H1 (cell line): ENCODE data around the gene ABL1. TPM values are rescaled to one million over a fixed set of nuclear protein-coding genes. Genes with fewer than 3 reads are reported as not detected.

Experiments used
- CTCF ChIA-PET: fragments of 300-600 bp; sonication (Branson Sonifier 250); formaldehyde crosslinking; loops from one replicate; lab custom pipeline; 2021; ENCODE audit not compliant: partially characterized antibody; lab: Charles Lee
- POLR2A ChIA-PET: fragments of 300-600 bp; sonication (Branson Sonifier 250); formaldehyde crosslinking; loops from one replicate; lab custom pipeline; 2021; ENCODE audit warnings: inconsistent platforms; ENCODE audit not compliant: partially characterized antibody; lab: Charles Lee
- DNase-seq, 2 experiments: peaks; one replicate each; pipeline versions ENCODE4 v3.0.0 to v3.0.0-alpha.2; 2010 to 2022; ENCODE audit warnings: low spot score in 2 of 2, low read depth in 1 of 2, mixed read lengths in 1 of 2
- FAIRE-seq: peaks from 2 replicates; lab custom pipeline; 2011; peaks lifted over from hg19 to GRCh38; lab: Jason Lieb, UNC
- H2AFZ ChIP-seq: 2 replicates; pipeline ENCODE4 v1.8.1; 2012; ENCODE audit warnings: low read length, inconsistent platforms
- H2AK5ac ChIP-seq: 2 replicates; pipeline ENCODE4 v1.6.1; 2013; ENCODE audit warnings: low read depth, low read length
- H2BK120ac ChIP-seq: replicated peaks from 2 replicates; pipeline ENCODE3; 2013; ENCODE audit warnings: low read depth, low read length, inconsistent platforms
- H2BK12ac ChIP-seq: 2 replicates; pipeline ENCODE4 v1.6.1; 2013; ENCODE audit warnings: low read depth, low read length
- H2BK15ac ChIP-seq: 2 replicates; pipeline ENCODE4 v1.6.1; 2013; ENCODE audit warnings: low read length
- H2BK20ac ChIP-seq: 2 replicates; pipeline ENCODE4 v1.6.1; 2013; ENCODE audit warnings: low read length
- H2BK5ac ChIP-seq: 2 replicates; pipeline ENCODE4 v1.6.1; 2013; ENCODE audit warnings: low read depth, low read length
- H3K14ac ChIP-seq: 2 replicates; pipeline ENCODE4 v1.6.1; 2013; ENCODE audit warnings: inconsistent platforms; ENCODE audit not compliant: insufficient read length
- H3K18ac ChIP-seq: 2 replicates; pipeline ENCODE4 v1.6.1; 2013; ENCODE audit warnings: low read length; ENCODE audit errors: extremely low read depth
- H3K23ac ChIP-seq: 2 replicates; pipeline ENCODE4 v1.6.1; 2013; ENCODE audit warnings: inconsistent platforms; ENCODE audit not compliant: insufficient read length
- H3K23me2 ChIP-seq: 2 replicates; pipeline ENCODE4 v1.6.1; 2013; ENCODE audit warnings: low read depth, low read length
- H3K27ac ChIP-seq: 2 replicates; pipeline ENCODE4 v1.6.1; 2011; ENCODE audit warnings: low read depth, low read length, inconsistent platforms
- H3K27me3 ChIP-seq, 4 experiments: replicated peaks in 1 of 4; 1 replicate in 1 of 4; 2 replicates in 3 of 4; pipeline versions ENCODE4 v1.6.1 to v1.8.1; 2011 to 2013; ENCODE audit warnings: low read length in 3 of 4, mild to moderate bottlenecking in 3 of 4, inconsistent platforms in 2 of 4, mixed read lengths in 2 of 4, moderate library complexity in 1 of 4; ENCODE audit not compliant: control insufficient read depth in 3 of 4, insufficient read depth in 3 of 4; ENCODE audit errors: extremely low read depth in 1 of 4
- H3K36me3 ChIP-seq, 4 experiments: 2 replicates each; pipeline versions ENCODE4 v1.6.1 to v1.8.1; 2011 to 2013; ENCODE audit warnings: mild to moderate bottlenecking in 4 of 4, low read length in 3 of 4, moderate library complexity in 2 of 4, control low read depth in 1 of 4, inconsistent platforms in 1 of 4; ENCODE audit not compliant: insufficient read depth in 4 of 4, control insufficient read depth in 2 of 4
- H3K4ac ChIP-seq: replicated peaks from 2 replicates; pipeline ENCODE3; 2013; ENCODE audit warnings: low read length, low read depth, mixed read lengths, inconsistent platforms; ENCODE audit not compliant: insufficient read length
- H3K4me1 ChIP-seq, 4 experiments: replicated peaks in 1 of 4; 1 replicate in 1 of 4; 2 replicates in 3 of 4; pipeline versions ENCODE4 v1.6.1 to v1.8.1; 2011 to 2013; ENCODE audit warnings: low read length in 3 of 4, inconsistent platforms in 2 of 4, mixed read lengths in 1 of 4; ENCODE audit not compliant: insufficient read depth in 4 of 4, control insufficient read depth in 3 of 4
- H3K4me2 ChIP-seq, 2 experiments: 2 replicates each; pipeline versions ENCODE4 v1.6.1 to v1.8.1; 2011 to 2013; ENCODE audit warnings: low read depth in 2 of 2, low read length in 2 of 2, control low read depth in 1 of 2, inconsistent platforms in 1 of 2, mild to moderate bottlenecking in 1 of 2; ENCODE audit not compliant: insufficient read depth in 1 of 2
- H3K4me3 ChIP-seq, 4 experiments: fragments of 200-600, 300-600 bp in 1 of 4; sonication (generic), shearing (Covaris generic), sonication (Bioruptor Twin) in 1 of 4; 2 replicates each; pipeline versions ENCODE4 v1.5.1 to v1.8.1; 2011 to 2016; ENCODE audit warnings: low read length in 4 of 4, low read depth in 3 of 4, control low read depth in 2 of 4, inconsistent platforms in 2 of 4, mild to moderate bottlenecking in 2 of 4, mixed read lengths in 1 of 4, moderate library complexity in 1 of 4; ENCODE audit not compliant: insufficient read depth in 2 of 4; ENCODE audit errors: extremely low read depth in 1 of 4
- H3K56ac ChIP-seq: replicated peaks from 2 replicates; pipeline ENCODE3; 2013; ENCODE audit warnings: low read depth, mild to moderate bottlenecking, mixed read lengths, low read length, inconsistent platforms; ENCODE audit not compliant: insufficient read length
- H3K79me1 ChIP-seq: 2 replicates; pipeline ENCODE4 v1.6.1; 2013; ENCODE audit warnings: low read depth, low read length, control low read depth
- H3K79me2 ChIP-seq, 2 experiments: 2 replicates each; pipeline versions ENCODE4 v1.6.1 to v1.8.1; 2012 to 2013; ENCODE audit warnings: low read length in 2 of 2, mild to moderate bottlenecking in 2 of 2, inconsistent platforms in 1 of 2; ENCODE audit not compliant: insufficient read depth in 2 of 2, control insufficient read depth in 1 of 2
- H3K9ac ChIP-seq, 4 experiments: replicated peaks in 1 of 4; 1 replicate in 1 of 4; 2 replicates in 3 of 4; pipeline versions ENCODE4 v1.6.1 to v1.8.1; 2011 to 2013; ENCODE audit warnings: low read depth in 3 of 4, low read length in 3 of 4, control low read depth in 2 of 4, mild to moderate bottlenecking in 2 of 4, moderate library complexity in 2 of 4, inconsistent platforms in 1 of 4; ENCODE audit errors: extremely low read depth in 1 of 4
- H3K9me3 ChIP-seq, 2 experiments: 2 replicates each; pipeline versions ENCODE4 v1.6.1 to v1.8.1; 2012 to 2013; ENCODE audit warnings: mild to moderate bottlenecking in 2 of 2, moderate library complexity in 2 of 2, control low read depth in 1 of 2, inconsistent platforms in 1 of 2, low read depth in 1 of 2, low read length in 1 of 2, mixed read lengths in 1 of 2; ENCODE audit not compliant: insufficient read depth in 2 of 2
- H4K20me1 ChIP-seq, 2 experiments: replicated peaks in 1 of 2; 2 replicates each; pipeline versions ENCODE3 to v1.8.1; 2011 to 2013; ENCODE audit warnings: inconsistent platforms in 2 of 2, low read length in 2 of 2, mild to moderate bottlenecking in 1 of 2; ENCODE audit not compliant: insufficient read depth in 2 of 2, control insufficient read depth in 1 of 2
- H4K5ac ChIP-seq: 2 replicates; pipeline ENCODE4 v1.6.1; 2013; ENCODE audit warnings: low read length, low read depth, mixed read lengths, inconsistent platforms; ENCODE audit not compliant: insufficient read length
- H4K8ac ChIP-seq: 2 replicates; pipeline ENCODE4 v1.8.0; 2013; ENCODE audit warnings: mild to moderate bottlenecking, moderate library complexity, low read length, inconsistent platforms; ENCODE audit not compliant: insufficient read depth; ENCODE audit errors: extremely low read depth
- H4K91ac ChIP-seq: replicated peaks from 2 replicates; pipeline ENCODE3; 2013; ENCODE audit warnings: low read length, mixed read lengths, inconsistent platforms; ENCODE audit not compliant: insufficient read length
- CEBPB ChIP-seq: IDR thresholded peaks from 2 replicates; pipeline ENCODE4 v1.6.1; 2012; ENCODE audit warnings: low read depth, low read length
- TAF1 ChIP-seq: IDR thresholded peaks from 2 replicates; pipeline ENCODE4 v1.6.1; 2011; ENCODE audit warnings: mild to moderate bottlenecking, low read depth, low read length
- WGBS, 2 experiments: shearing (Covaris generic) in 1 of 2; methylation state at CpG; one replicate each; pipeline versions ENCODE4 v1.1.6 to v1.1.7; 2013 to 2015; ENCODE audit warnings: low lambda C conversion rate in 2 of 2, mixed read lengths in 2 of 2, inconsistent platforms in 1 of 2, low coverage in 1 of 2, missing lambda C conversion rate in 1 of 2; ENCODE audit not compliant: insufficient replicate concordance in 2 of 2, insufficient coverage in 1 of 2, insufficient read length in 1 of 2; ENCODE audit errors: extremely low coverage in 1 of 2, missing lambda C conversion rate in 1 of 2; 5-methylcytosine and 5-hydroxymethylcytosine counted together
- polyA plus RNA-seq, 7 experiments: library from polyadenylated mRNA; depleted of rRNA in 3 of 7; stranded (reverse) in 5 of 7; unstranded in 2 of 7; fragments of >200 nt in 5 of 7; fragments of 200-250 nt in 2 of 7; gene quantifications; 1 replicate in 5 of 7; 2 replicates in 1 of 7; 4 replicates in 1 of 7; pipeline versions ENCODE4 v1.2.1 to v1.2.3, GENCODE V29; 2011 to 2013; ENCODE audit warnings: missing spikeins in 2 of 7, mixed read lengths in 2 of 7
- total RNA-seq: library from RNA; stranded (reverse); fragmentation: NEBNext Ultra II Directional; extraction: Animal tissue kit (Norgen Biotek cat#: 25700); gene quantifications from 2 replicates; pipeline ENCODE4 v1.2.1, GENCODE V29; 2021
- TF ChIP-seq, protein P1 (sequence below): IDR thresholded peaks from 2 replicates; pipeline ENCODE4 v1.6.1; 2011; ENCODE audit warnings: low read length, improper control_type of control experiment

The ABL1 gene
- total and polyA plus RNA-seq, 2 of the 8 experiments (the other 6 are each of a cell fraction or from before 2014, with no cell fraction given), result 35.3 to 104 TPM

DNA sequence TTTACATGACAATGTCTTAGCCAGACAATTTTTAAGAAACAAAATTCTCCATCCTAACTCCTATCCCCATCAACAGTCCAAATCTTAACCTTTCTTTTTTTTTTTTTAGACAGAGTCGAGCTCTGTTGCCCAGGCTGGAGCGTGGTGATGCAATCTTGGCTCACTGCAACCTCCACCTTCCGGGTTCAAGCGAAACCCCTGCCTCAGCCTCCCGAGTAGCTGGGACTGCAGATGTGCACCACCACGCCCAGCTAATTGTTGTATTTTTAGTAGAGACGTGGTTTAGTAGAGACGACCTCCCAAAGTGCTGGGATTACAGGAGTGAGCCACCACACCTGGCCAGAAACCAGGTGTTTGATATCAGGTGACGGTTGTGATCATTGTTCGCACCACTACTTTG lies 10.2 kb downstream of the ABL1 start:
- POLR2A ChIA-PET, result interaction anchor here (1.7 to 2.5 kb wide), 3 partner anchors 10 to 21 kb away, joined by 8 to 10 read pairs (median 9); partner anchors contain the start of gene ABL1
- no peak for FAIRE-seq
- peaks cover under 1 to 14% of the 10 kb centered on the region in 2 experiments for H4K20me1 ChIP-seq

More for the DNA sequence above, 10.2 kb downstream of the ABL1 start:
- H2BK5ac ChIP-seq, result peak overlapping the region; percentile 42; the same call in 1 of the 2 replicates
- H2BK20ac ChIP-seq, result no peak overlapping the region
- no peaks in the 10 kb centered on the region for H3K36me3 ChIP-seq
- no peak overlapping the region for H3K18ac ChIP-seq
- no peak overlapping the region for H4K91ac ChIP-seq
- H3K23ac ChIP-seq, result no peak overlapping the region
- H3K4me3 ChIP-seq, result no peak overlapping the region
- H3K56ac ChIP-seq, result no peak overlapping the region
- H3K79me1 ChIP-seq, result peaks cover 14% of the 10 kb centered on the region
- no peaks in the 10 kb centered on the region for H3K27me3 ChIP-seq
- no peaks in the 10 kb centered on the region; the same call in 1 of the 2 replicates for H3K23me2 ChIP-seq
- no peak overlapping the region for H3K14ac ChIP-seq
- H3K4ac ChIP-seq, result no peak overlapping the region
- 86% methylated on average over 10 of the region's 10 CpGs; no CpG with 5 or more reads in 1 of the 2 experiments for WGBS, 2 experiments
- no peak for DNase-seq
- CTCF ChIA-PET, result interaction anchor here (0.9 to 3.3 kb wide), 8 partner anchors 10 to 144 kb away, joined by 3 to 16 read pairs (median 4); no protein-coding TSS in a partner anchor
- no peak overlapping the region for H2BK15ac ChIP-seq
- H3K9ac ChIP-seq, result no peak overlapping the region
- H3K4me1 ChIP-seq, result peaks cover 4 to 26% (median 17%) of the 10 kb centered on the region in 4 experiments
- H3K79me2 ChIP-seq, result peaks cover 23 to 94% of the 10 kb centered on the region in 2 experiments
- H3K27ac ChIP-seq, result no peak overlapping the region
- no peaks in the 10 kb centered on the region for H3K9me3 ChIP-seq
- no peak overlapping the region for H4K8ac ChIP-seq
- H2BK12ac ChIP-seq, result no peak overlapping the region
- no peak overlapping the region for H4K5ac ChIP-seq
- H3K4me2 ChIP-seq, result no peak overlapping the region
- TF ChIP-seq CEBPB (peak; percentile 75), TAF1 (no peak)
- TF ChIP-seq, protein P1, sequence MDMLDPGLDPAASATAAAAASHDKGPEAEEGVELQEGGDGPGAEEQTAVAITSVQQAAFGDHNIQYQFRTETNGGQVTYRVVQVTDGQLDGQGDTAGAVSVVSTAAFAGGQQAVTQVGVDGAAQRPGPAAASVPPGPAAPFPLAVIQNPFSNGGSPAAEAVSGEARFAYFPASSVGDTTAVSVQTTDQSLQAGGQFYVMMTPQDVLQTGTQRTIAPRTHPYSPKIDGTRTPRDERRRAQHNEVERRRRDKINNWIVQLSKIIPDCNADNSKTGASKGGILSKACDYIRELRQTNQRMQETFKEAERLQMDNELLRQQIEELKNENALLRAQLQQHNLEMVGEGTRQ, result no peak
- TF ChIP-seq, all 59 proteins: peak for 1
- no peak overlapping the region for H2BK120ac ChIP-seq
- no peak overlapping the region for H2AK5ac ChIP-seq
- no peak overlapping the region for H2AFZ ChIP-seq
